ENCODE results near the gene PSMD5.
A peak's percentile ranks its signal among the peaks of the same experiment; 100 is the strongest.

PSMD5 gene

GRCh38 chr9:120883608-120883996, 40.9 kb upstream of the PSMD5 start:
- Histone ChIP-seq H3K27me3 (ENCODE audit: control insufficient read depth in 2 of 2, insufficient read depth in 2 of 2, low read length in 2 of 2) (no peaks in the 10 kb centered on the region), H3K9ac (ENCODE audit: low read depth in 1 of 2, low read length in 2 of 2) (no peak overlapping the region), H3K36me3 (ENCODE audit: control insufficient read depth in 2 of 2, insufficient read depth in 2 of 2, low read length in 2 of 2) (no peaks in the 10 kb centered on the region), H3K4me3 (ENCODE audit: low read length in 2 of 2) (no peak overlapping the region), H3K9me3 (ENCODE audit: control insufficient read depth in 2 of 2, low read length in 2 of 2) (no peaks in the 10 kb centered on the region), H3K4me1 (ENCODE audit: control insufficient read depth in 2 of 2, insufficient read depth in 2 of 2, low read length in 2 of 2) (peaks cover 9 to 14% of the 10 kb centered on the region in 2 donors), H3K27ac (ENCODE audit: low read depth in 2 of 2, low read length in 2 of 2) (no peak overlapping the region)

- Histone ChIP-seq H3K27me3 (ENCODE audit: control insufficient read depth in 2 of 2, insufficient read depth in 2 of 2, low read length in 2 of 2) (no peaks in the 10 kb centered on the region), H3K9me3 (ENCODE audit: control insufficient read depth in 2 of 2, low read length in 2 of 2) (no peaks in the 10 kb centered on the region)
These were observed 40.3 kb upstream of the PSMD5 start for GRCh38 chr9:120882935-120883607.

GRCh38 chr9:120879446-120879845, 36.7 kb upstream of the PSMD5 start:
- Histone ChIP-seq H3K4me1 (ENCODE audit: control insufficient read depth in 2 of 2, insufficient read depth in 2 of 2, low read length in 2 of 2) (peaks cover 22 to 28% of the 10 kb centered on the region in 2 donors), H3K9me3 (ENCODE audit: control insufficient read depth in 2 of 2, low read length in 2 of 2) (no peaks in the 10 kb centered on the region), H3K4me3 (ENCODE audit: low read length in 2 of 2) (no peak overlapping the region), H3K27me3 (ENCODE audit: control insufficient read depth in 2 of 2, insufficient read depth in 2 of 2, low read length in 2 of 2) (no peaks in the 10 kb centered on the region), H3K36me3 (ENCODE audit: control insufficient read depth in 2 of 2, insufficient read depth in 2 of 2, low read length in 2 of 2) (no peaks in the 10 kb centered on the region), H3K9ac (ENCODE audit: low read depth in 1 of 2, low read length in 2 of 2) (no peak overlapping the region), H3K27ac (ENCODE audit: low read depth in 2 of 2, low read length in 2 of 2) (no peak overlapping the region)

More at GRCh38 chr9:120882935-120883607, 40.3 kb upstream of the PSMD5 start:
- Histone ChIP-seq H3K4me1 (ENCODE audit: control insufficient read depth in 2 of 2, insufficient read depth in 2 of 2, low read length in 2 of 2) (peaks cover 14 to 19% of the 10 kb centered on the region in 2 donors), H3K36me3 (ENCODE audit: control insufficient read depth in 2 of 2, insufficient read depth in 2 of 2, low read length in 2 of 2) (no peaks in the 10 kb centered on the region), H3K27ac (ENCODE audit: low read depth in 2 of 2, low read length in 2 of 2) (no peak overlapping the region), H3K4me3 (ENCODE audit: low read length in 2 of 2) (no peak overlapping the region), H3K9ac (ENCODE audit: low read depth in 1 of 2, low read length in 2 of 2) (no peak overlapping the region)

GRCh38 chr9:120878188-120879130, 35.7 kb upstream of the PSMD5 start:
- Histone ChIP-seq H3K4me1 (ENCODE audit: control insufficient read depth in 2 of 2, insufficient read depth in 2 of 2, low read length in 2 of 2) (peaks cover 22 to 28% of the 10 kb centered on the region in 2 donors), H3K9ac (ENCODE audit: low read depth in 1 of 2, low read length in 2 of 2) (peak overlapping the region in 1 of 2 donors; percentile 71), H3K4me3 (ENCODE audit: low read length in 2 of 2) (peak overlapping the region in 1 of 2 donors; percentile 82), H3K9me3 (ENCODE audit: control insufficient read depth in 2 of 2, low read length in 2 of 2) (no peaks in the 10 kb centered on the region), H3K27me3 (ENCODE audit: control insufficient read depth in 2 of 2, insufficient read depth in 2 of 2, low read length in 2 of 2) (no peaks in the 10 kb centered on the region), H3K27ac (ENCODE audit: low read depth in 2 of 2, low read length in 2 of 2) (peak overlapping the region; percentile 56 to 59), H3K36me3 (ENCODE audit: control insufficient read depth in 2 of 2, insufficient read depth in 2 of 2, low read length in 2 of 2) (no peaks in the 10 kb centered on the region)

GRCh38 chr9:120877276-120878034, 34.7 kb upstream of the PSMD5 start:
- Histone ChIP-seq H3K9ac (ENCODE audit: low read depth in 1 of 2, low read length in 2 of 2) (peak overlapping the region; percentile 71 to 72), H3K27me3 (ENCODE audit: control insufficient read depth in 2 of 2, insufficient read depth in 2 of 2, low read length in 2 of 2) (no peaks in the 10 kb centered on the region), H3K4me3 (ENCODE audit: low read length in 2 of 2) (peak overlapping the region; percentile 54 to 82), H3K4me1 (ENCODE audit: control insufficient read depth in 2 of 2, insufficient read depth in 2 of 2, low read length in 2 of 2) (peaks cover 25 to 28% of the 10 kb centered on the region in 2 donors), H3K27ac (ENCODE audit: low read depth in 2 of 2, low read length in 2 of 2) (peak overlapping the region; percentile 84 to 90), H3K9me3 (ENCODE audit: control insufficient read depth in 2 of 2, low read length in 2 of 2) (no peaks in the 10 kb centered on the region), H3K36me3 (ENCODE audit: control insufficient read depth in 2 of 2, insufficient read depth in 2 of 2, low read length in 2 of 2) (peaks cover 0 to 3% of the 10 kb centered on the region in 2 donors)

GRCh38 chr9:120876842-120877240, 34.1 kb upstream of the PSMD5 start, which contains the start of gene PHF19:
Gene PHF19 (minus strand): TSS chr9:120877188. CDS start chr9:120874741, 2,447 bp downstream.
- peaks cover 25 to 28% of the 10 kb centered on the region in 2 donors for H3K4me1 ChIP-seq (ENCODE audit: control insufficient read depth in 2 of 2, insufficient read depth in 2 of 2, low read length in 2 of 2)
- peak within 1 kb of the TSS; percentile 84 to 90 for H3K27ac ChIP-seq (ENCODE audit: low read depth in 2 of 2, low read length in 2 of 2)
- no peaks in the 10 kb centered on the region for H3K9me3 ChIP-seq (ENCODE audit: control insufficient read depth in 2 of 2, low read length in 2 of 2)
- peak within 1 kb of the TSS; percentile 63 to 82 for H3K4me3 ChIP-seq (ENCODE audit: low read length in 2 of 2)
- no peaks in the 10 kb centered on the region for H3K27me3 ChIP-seq (ENCODE audit: control insufficient read depth in 2 of 2, insufficient read depth in 2 of 2, low read length in 2 of 2)
- H3K36me3 ChIP-seq (ENCODE audit: control insufficient read depth in 2 of 2, insufficient read depth in 2 of 2, low read length in 2 of 2): peaks cover 0 to 8% of the 10 kb centered on the region in 2 donors
- peak within 1 kb of the TSS; percentile 71 to 72 for H3K9ac ChIP-seq (ENCODE audit: low read depth in 1 of 2, low read length in 2 of 2)

- Histone ChIP-seq H3K9me3 (ENCODE audit: control insufficient read depth in 2 of 2, low read length in 2 of 2) (no peaks in the 10 kb centered on the region), H3K4me1 (ENCODE audit: control insufficient read depth in 2 of 2, insufficient read depth in 2 of 2, low read length in 2 of 2) (peaks cover 25 to 28% of the 10 kb centered on the region in 2 donors), H3K27me3 (ENCODE audit: control insufficient read depth in 2 of 2, insufficient read depth in 2 of 2, low read length in 2 of 2) (no peaks in the 10 kb centered on the region), H3K36me3 (ENCODE audit: control insufficient read depth in 2 of 2, insufficient read depth in 2 of 2, low read length in 2 of 2) (peaks cover 0 to 8% of the 10 kb centered on the region in 2 donors), H3K4me3 (ENCODE audit: low read length in 2 of 2) (peak overlapping the region; percentile 63 to 74), H3K9ac (ENCODE audit: low read depth in 1 of 2, low read length in 2 of 2) (peak overlapping the region; percentile 69 to 70), H3K27ac (ENCODE audit: low read depth in 2 of 2, low read length in 2 of 2) (peak overlapping the region; percentile 84 to 86)
These were observed 33.5 kb upstream of the PSMD5 start for GRCh38 chr9:120875954-120876841.

- Histone ChIP-seq H3K4me1 (ENCODE audit: control insufficient read depth in 2 of 2, insufficient read depth in 2 of 2, low read length in 2 of 2) (peaks cover 25 to 28% of the 10 kb centered on the region in 2 donors), H3K27ac (ENCODE audit: low read depth in 2 of 2, low read length in 2 of 2) (peak overlapping the region; percentile 84 to 86), H3K9ac (ENCODE audit: low read depth in 1 of 2, low read length in 2 of 2) (peak overlapping the region; percentile 63 to 69), H3K4me3 (ENCODE audit: low read length in 2 of 2) (peak overlapping the region; percentile 63 to 74), H3K27me3 (ENCODE audit: control insufficient read depth in 2 of 2, insufficient read depth in 2 of 2, low read length in 2 of 2) (no peaks in the 10 kb centered on the region), H3K9me3 (ENCODE audit: control insufficient read depth in 2 of 2, low read length in 2 of 2) (no peaks in the 10 kb centered on the region), H3K36me3 (ENCODE audit: control insufficient read depth in 2 of 2, insufficient read depth in 2 of 2, low read length in 2 of 2) (peaks cover 0 to 8% of the 10 kb centered on the region in 2 donors)
These were observed 32.9 kb upstream of the PSMD5 start for GRCh38 chr9:120875643-120875953.

- H3K9ac ChIP-seq (ENCODE audit: low read depth in 1 of 2, low read length in 2 of 2): no peak overlapping the region
- H3K4me3 ChIP-seq (ENCODE audit: low read length in 2 of 2): no peak overlapping the region
These were observed 32.5 kb upstream of the PSMD5 start for GRCh38 chr9:120875195-120875565.

More at GRCh38 chr9:120875195-120875565, 32.5 kb upstream of the PSMD5 start:
- H3K27ac ChIP-seq (ENCODE audit: low read depth in 2 of 2, low read length in 2 of 2): peak overlapping the region in 1 of 2 donors; percentile 86
- no peaks in the 10 kb centered on the region for H3K27me3 ChIP-seq (ENCODE audit: control insufficient read depth in 2 of 2, insufficient read depth in 2 of 2, low read length in 2 of 2)
- peaks cover 25 to 28% of the 10 kb centered on the region in 2 donors for H3K4me1 ChIP-seq (ENCODE audit: control insufficient read depth in 2 of 2, insufficient read depth in 2 of 2, low read length in 2 of 2)
- no peaks in the 10 kb centered on the region for H3K9me3 ChIP-seq (ENCODE audit: control insufficient read depth in 2 of 2, low read length in 2 of 2)
- peaks cover 0 to 8% of the 10 kb centered on the region in 2 donors for H3K36me3 ChIP-seq (ENCODE audit: control insufficient read depth in 2 of 2, insufficient read depth in 2 of 2, low read length in 2 of 2)

Measured in mucosa of rectum (tissue), 2 donors.